Measurements from ENCODE around the gene PLPP2.

The PLPP2 gene

DNA sequence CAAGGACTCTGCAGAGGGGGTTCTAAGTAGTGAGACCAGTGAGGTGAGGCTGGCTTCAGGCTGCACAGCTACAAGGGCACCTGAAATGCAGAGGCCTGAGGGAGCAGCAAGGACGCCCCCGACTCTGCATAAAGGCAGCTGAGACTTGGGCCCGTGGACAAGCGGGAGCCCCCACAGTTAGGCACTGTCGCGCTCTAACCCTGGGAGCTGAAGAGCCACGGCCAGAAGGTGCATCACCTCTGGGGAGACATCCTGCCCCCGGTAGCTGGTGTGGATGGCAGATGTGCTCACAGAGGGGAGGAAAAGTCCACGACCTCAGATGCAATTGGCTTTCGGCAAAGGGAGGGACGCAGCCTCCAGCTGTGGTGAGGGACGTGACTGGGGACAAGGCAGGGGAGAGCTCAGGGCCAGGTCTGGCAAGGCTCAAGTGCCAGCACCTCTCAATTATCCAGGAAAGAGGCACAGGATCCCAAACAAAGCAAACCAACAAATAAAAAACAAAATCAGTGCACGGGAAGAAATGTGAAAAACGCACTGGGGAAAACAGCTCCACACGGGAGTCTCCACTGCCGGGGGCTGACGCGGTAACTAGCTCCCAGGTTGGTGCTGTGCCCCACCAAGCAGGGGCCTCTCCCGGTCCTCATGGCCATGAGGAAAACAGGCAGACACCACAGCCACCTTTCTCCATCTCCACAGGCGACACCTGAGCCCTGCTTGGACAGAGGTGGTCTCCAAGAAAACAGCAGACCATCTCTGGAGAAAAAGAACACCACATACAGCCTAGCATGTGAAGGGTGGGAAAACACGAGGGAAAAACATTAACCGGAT is 23.0 kb upstream of the PLPP2 start:
- no peak for DNase-seq

DNA sequence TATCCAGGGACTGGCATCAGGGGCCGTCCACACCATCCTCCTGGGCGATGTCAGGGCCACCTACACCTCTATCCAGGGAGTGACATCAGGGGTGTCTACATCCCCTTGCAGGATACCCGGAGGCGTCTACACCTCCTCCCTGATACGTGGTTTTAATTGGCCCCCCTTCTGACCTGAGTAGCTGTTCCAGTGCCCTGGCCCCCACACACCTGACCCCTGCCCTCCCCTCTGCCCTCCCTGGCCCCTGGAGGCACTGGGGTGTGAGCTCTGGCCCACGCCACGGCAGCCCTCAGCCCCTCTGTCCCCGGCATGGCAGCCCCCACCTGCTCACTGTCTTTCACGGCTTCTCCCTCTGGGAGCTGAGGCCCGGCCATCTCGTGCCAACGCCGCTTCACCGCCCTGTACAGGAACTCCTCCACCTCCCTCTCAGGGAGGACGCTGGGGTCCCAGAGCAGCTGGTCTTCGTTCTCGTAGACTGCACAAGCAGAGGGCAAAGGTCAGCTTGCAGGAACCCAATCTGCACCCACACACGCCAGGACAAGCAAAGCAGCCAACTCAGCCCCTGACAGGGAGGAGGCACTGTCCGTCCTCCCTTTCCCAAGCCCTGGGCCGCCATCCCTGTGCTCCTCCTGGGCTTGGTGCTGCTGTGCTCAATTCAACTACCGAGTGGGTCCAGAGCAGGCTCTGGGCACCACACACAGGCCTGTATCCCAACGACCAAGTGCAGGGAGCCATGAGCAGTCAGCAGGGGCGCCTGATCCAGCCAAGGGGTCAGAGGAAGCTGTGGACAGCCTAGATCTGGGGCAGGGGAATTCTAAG is 22.2 kb upstream of the PLPP2 start:
- no peak for DNase-seq

GRCh38 chr19:311813-312261 is 20.6 kb upstream of the PLPP2 start:
- DNase-seq, result no peak

- DNase-seq, result no peak
Observed at GRCh38 chr19:310781-311496, 19.7 kb upstream of the PLPP2 start.

GRCh38 chr19:310141-310651 is 19.0 kb upstream of the PLPP2 start:
- DNase-seq, result no peak

- no peak for DNase-seq
Observed at GRCh38 chr19:309206-309565, 18.0 kb upstream of the PLPP2 start.

GRCh38 chr19:308471-309205 is 17.4 kb upstream of the PLPP2 start:
- DNase-seq, result no peak

- no peak for DNase-seq
Observed at GRCh38 chr19:307793-308420, 16.7 kb upstream of the PLPP2 start.

GRCh38 chr19:307111-307531 is 15.9 kb upstream of the PLPP2 start:
- DNase-seq, result no peak

GRCh38 chr19:306151-306900 is 15.1 kb upstream of the PLPP2 start:
- no peak for DNase-seq

GRCh38 chr19:305240-306150 is 14.3 kb upstream of the PLPP2 start:
- DNase-seq, result no peak

DNA sequence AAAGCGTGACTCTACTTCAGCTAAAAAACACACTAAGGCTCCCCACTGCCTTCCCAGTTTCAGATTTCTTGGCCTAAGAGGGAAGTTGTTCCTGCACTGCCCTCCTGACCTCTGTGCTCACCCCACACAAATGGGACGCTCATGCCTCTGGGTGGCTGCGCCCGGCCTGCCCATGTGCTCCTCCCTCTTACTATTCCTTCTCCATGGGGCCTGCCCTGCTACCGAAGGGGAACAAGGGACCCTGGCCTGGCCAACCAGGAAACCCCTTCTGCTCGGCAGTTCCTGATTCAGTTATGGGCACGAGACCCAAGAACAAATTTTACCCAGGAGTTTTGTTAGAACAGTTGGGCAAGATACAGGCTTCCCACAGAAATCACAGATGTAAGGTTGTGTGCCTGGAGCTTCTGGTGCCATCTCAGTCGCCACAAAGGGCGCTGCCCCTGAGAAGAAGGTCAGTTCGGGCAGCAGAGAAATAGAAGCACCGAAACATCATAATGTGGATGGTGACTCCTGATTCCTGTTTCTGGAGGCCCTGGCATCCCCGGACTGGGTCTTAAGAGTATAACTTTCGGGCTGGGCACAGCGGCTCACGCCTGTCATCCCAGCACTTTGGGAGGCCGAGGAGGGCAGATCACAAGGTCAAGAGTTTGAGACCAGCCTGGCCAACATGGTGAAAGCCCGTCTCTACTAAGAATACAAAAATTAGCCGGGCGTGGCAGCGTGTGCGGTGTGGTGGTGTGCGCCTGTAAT is 5.4 kb upstream of the PLPP2 start:
- DNase-seq, result no peak

GRCh38 chr19:295687-296370 is 4.6 kb upstream of the PLPP2 start:
- no peak for DNase-seq

GRCh38 chr19:294946-295686 is 3.9 kb upstream of the PLPP2 start:
- peak; percentile 17 for DNase-seq

GRCh38 chr19:294341-294945 is 3.2 kb upstream of the PLPP2 start:
- DNase-seq, result no peak

DNA sequence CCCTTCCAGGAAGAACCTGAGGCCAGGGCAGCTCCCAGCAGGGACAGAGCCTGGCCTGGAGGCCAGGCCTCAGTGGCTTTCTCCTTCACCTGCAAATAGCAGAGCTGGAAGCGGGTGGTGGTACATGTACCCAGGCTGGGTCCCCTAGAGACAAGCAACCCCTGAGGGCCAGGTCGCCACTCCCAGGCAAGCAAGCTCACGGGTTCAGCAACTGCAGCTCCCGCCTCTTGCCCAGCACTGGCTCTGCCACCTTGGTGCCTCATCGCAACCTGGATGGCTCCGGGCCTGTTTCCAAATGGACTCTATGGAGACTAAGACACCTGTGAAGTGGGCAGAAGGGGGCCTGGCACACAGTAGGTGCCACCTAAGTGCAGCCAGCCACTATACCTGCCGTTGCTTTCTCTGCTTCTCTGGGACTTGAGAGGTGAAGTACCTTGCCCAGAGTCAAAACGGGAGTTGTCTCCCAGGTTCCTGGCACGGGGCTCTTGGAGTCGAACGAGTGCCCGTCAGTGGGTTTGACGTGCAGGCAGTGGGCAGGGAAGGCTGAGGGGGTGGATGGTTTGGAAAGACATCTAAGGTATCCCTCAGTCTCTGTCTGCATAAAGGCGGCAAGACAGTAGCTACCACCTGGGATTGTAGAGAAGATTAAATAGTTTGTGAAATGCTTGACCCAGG is 2.4 kb upstream of the PLPP2 start:
- no peak for DNase-seq

DNA sequence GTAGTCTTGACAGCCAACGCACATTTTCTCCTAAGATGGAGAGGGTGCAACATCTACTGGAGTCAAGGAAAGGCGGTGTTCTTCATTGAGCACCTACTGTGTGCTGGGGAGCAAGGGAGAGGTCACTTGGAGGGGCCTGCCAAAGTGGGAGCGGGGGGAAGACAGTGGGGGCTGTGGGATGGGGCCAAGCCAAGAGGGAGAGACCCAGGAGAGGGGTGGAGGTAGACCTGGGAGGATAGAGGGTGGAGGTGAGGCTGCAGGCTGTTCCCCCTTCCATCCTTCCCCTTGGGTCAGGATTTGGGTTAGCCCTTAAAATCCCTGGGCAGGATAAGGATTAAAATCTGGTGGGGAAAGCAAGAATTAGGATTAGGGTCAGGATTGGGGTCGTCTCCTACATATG is 1.7 kb upstream of the PLPP2 start:
- DNase-seq, result no peak
